CD4-positive, alpha-beta T cell treated with Interleukin-17A for 4 hours (primary cell): ENCODE measurements around the gene LCNL1.
"Not testable (repeated sequence)": the region's sequence is repeated elsewhere in the genome, so short reads cannot be mapped to it uniquely, and the experiment has no call there.

ENCODE experiments used
- DNase-seq: peaks from one replicate; pipeline ENCODE4 v3.0.0-alpha.2; 2020; ENCODE audit warnings: mixed read lengths

Gene LCNL1

GRCh38 chr9:137028263-137029057, 45.7 kb downstream of the LCNL1 start:
- peak; percentile 82 for DNase-seq

- peak; percentile 81 for DNase-seq
Observed at GRCh38 chr9:137029058-137029936, 46.5 kb downstream of the LCNL1 start.

- no peak for DNase-seq
Observed at GRCh38 chr9:137030006-137030405, 47.2 kb downstream of the LCNL1 start.

GRCh38 chr9:137030538-137031527, 48.0 kb downstream of the LCNL1 start:
- DNase-seq, result peak; percentile 51

- peak; percentile 46 for DNase-seq
Observed at GRCh38 chr9:137031904-137032640, 49.3 kb downstream of the LCNL1 start, which contains the start of gene FUT7. TSS of gene FUT7 (minus strand) at chr9:137032088. CDS start at chr9:137031991, 97 bp downstream.

- DNase-seq, result peak; percentile 26
Observed at GRCh38 chr9:137032858-137033257, 50.1 kb downstream of the LCNL1 start.

GRCh38 chr9:137033481-137033880, 50.7 kb downstream of the LCNL1 start:
- DNase-seq, result not testable (repeated sequence)

GRCh38 chr9:137034039-137034708, 51.4 kb downstream of the LCNL1 start:
- DNase-seq, result no peak

- DNase-seq, result peak; percentile 92
Observed at GRCh38 chr9:137034709-137035506, 52.1 kb downstream of the LCNL1 start.
